ENCODE measurements around the gene RIOK1. TPM values are rescaled to one million over a fixed set of nuclear protein-coding genes. Genes with fewer than 3 reads are reported as not detected.

RIOK1 gene
- total and polyA plus RNA-seq, 12 donors, result 7.0 to 13.4 (median 11.0) TPM

GRCh38 chr6:7414811-7415210 is 25.2 kb downstream of the RIOK1 start:
- Histone ChIP-seq H3K4me3 (no peak overlapping the region), H3K27ac (no peak overlapping the region), H3K36me3 (peaks cover 0 to 97% (median 58%) of the 10 kb centered on the region in 9 donors), H3K27me3 (no peaks in the 10 kb centered on the region), H3K9me3 (no peaks in the 10 kb centered on the region), H3K4me1 (no peaks in the 10 kb centered on the region)
- intact Hi-C loops (cut with DNase I), result loop anchor here in 3 of 10 donors (5.0 to 10.0 kb wide), 3 partner anchors 110 to 190 kb away; no protein-coding TSS in a partner anchor
- no peak for TF ChIP-seq CTCF (IDR thresholded peaks at IDR 0.05)
- ATAC-seq, result no peak
- 57 to 74% methylated on average over 7 of the region's 7 CpGs for WGBS, 2 donors
- no peak for DNase-seq

GRCh38 chr6:7417684-7418083 is 28.1 kb downstream of the RIOK1 start:
- intact Hi-C loops (cut with DNase I), result loop anchor here in 3 of 10 donors (5.0 to 10.0 kb wide), 3 partner anchors 113 to 187 kb away; no protein-coding TSS in a partner anchor
- no peaks in the 10 kb centered on the region for H3K9me3 ChIP-seq
- 89 to 92% methylated on average over 2 of the region's 2 CpGs for WGBS, 2 donors
- H3K36me3 ChIP-seq, result peaks cover 0 to 68% (median 41%) of the 10 kb centered on the region in 9 donors
- no peak overlapping the region for H3K4me3 ChIP-seq
- no peaks in the 10 kb centered on the region for H3K4me1 ChIP-seq
- no peak for TF ChIP-seq CTCF (IDR thresholded peaks at IDR 0.05)
- ATAC-seq (no peak), DNase-seq (no peak)
- no peak overlapping the region for H3K27ac ChIP-seq
- H3K27me3 ChIP-seq, result no peaks in the 10 kb centered on the region

- no peak for TF ChIP-seq CTCF (IDR thresholded peaks at IDR 0.05)
- ATAC-seq, result no peak
- Histone ChIP-seq H3K4me3 (no peak overlapping the region), H3K4me1 (peaks cover 0 to under 1% (median 0%) of the 10 kb centered on the region in 9 donors), H3K9me3 (no peaks in the 10 kb centered on the region), H3K27me3 (no peaks in the 10 kb centered on the region), H3K27ac (no peak overlapping the region), H3K36me3 (peaks cover 0 to 61% (median 38%) of the 10 kb centered on the region in 9 donors)
- intact Hi-C loops (cut with DNase I), result loop anchor here in 3 of 10 donors (5.0 to 10.0 kb wide), 3 partner anchors 114 to 186 kb away; no protein-coding TSS in a partner anchor
- no peak for DNase-seq
- 84 to 85% methylated on average over 6 of the region's 6 CpGs for WGBS, 2 donors
These were observed 28.8 kb downstream of the RIOK1 start for GRCh38 chr6:7418238-7418905.

- H3K9me3 ChIP-seq, result no peaks in the 10 kb centered on the region
- no peak overlapping the region for H3K4me3 ChIP-seq
- DNase-seq (no peak), ATAC-seq (no peak)
- H3K27ac ChIP-seq, result no peak overlapping the region
- no peaks in the 10 kb centered on the region for H3K27me3 ChIP-seq
- intact Hi-C loops (cut with DNase I), result loop anchor here in 3 of 10 donors (5.0 to 10.0 kb wide), 3 partner anchors 114 to 186 kb away; no protein-coding TSS in a partner anchor
- 69 to 70% methylated on average over 1 of the region's 1 CpG for WGBS, 2 donors
- H3K36me3 ChIP-seq, result peaks cover 0 to 54% (median 37%) of the 10 kb centered on the region in 9 donors
- no peak for TF ChIP-seq CTCF (IDR thresholded peaks at IDR 0.05)
- H3K4me1 ChIP-seq, result peaks cover 0 to 3% (median 0%) of the 10 kb centered on the region in 9 donors
These were observed 29.5 kb downstream of the RIOK1 start for GRCh38 chr6:7419065-7419464.
